HCT116 (cell line): ENCODE data around the gene GRM8. TPM values are rescaled to one million over a fixed set of nuclear protein-coding genes. Genes with fewer than 3 reads are reported as not detected.

Experiments used
- ATAC-seq: fragments of 200-7000 bp; cut with Tn5 transposase; 2 replicates; pipeline ENCODE4 v1.9.1; 2020; ENCODE audit warnings: mild to moderate bottlenecking, moderate library complexity
- BruUV-seq: library from RNA; stranded (reverse); fragments of 400-500 nt; replicated peaks from 2 replicates; lab custom pipeline; 2021; lab: Mats Ljungman, UMichigan
- CTCF ChIA-PET: fragments of 300-600 bp; sonication (Branson Sonifier 250); formaldehyde crosslinking; loops from one replicate; lab custom pipeline; 2021; ENCODE audit warnings: antibody characterized with exemption; lab: Charles Lee
- POLR2A ChIA-PET: fragments of 300-600, 350-600 bp; sonication (Branson Sonifier 250); formaldehyde crosslinking; loops from one replicate; lab custom pipeline; 2021; ENCODE audit warnings: antibody characterized with exemption; lab: Charles Lee
- RAD21 ChIA-PET, 2 experiments: fragments of 300-600 bp; sonication (Branson Sonifier 250); formaldehyde crosslinking; loops; one replicate each; lab custom pipeline; 2023; ENCODE audit warnings: low total read pairs in 2 of 2; ENCODE audit not compliant: uncharacterized antibody in 2 of 2, unreplicated experiment in 2 of 2, low non-redundant PET in 1 of 2; lab: Charles Lee
- DNase-seq: peaks from one replicate; pipeline ENCODE4 v3.0.0-alpha.2; 2010; ENCODE audit warnings: low read depth, low spot score
- H2AFZ ChIP-seq: fragments of 200-600 bp; shearing (Covaris generic), sonication (generic); 2 replicates; pipeline ENCODE4 v1.6.1; 2017; ENCODE audit warnings: low read depth, mixed run types, mixed read lengths, antibody characterized with exemption, low read length; ENCODE audit not compliant: poor library complexity, severe bottlenecking
- H3K27ac ChIP-seq: 2 replicates; pipeline ENCODE4 v1.5.1; 2012; ENCODE audit warnings: low read depth, low read length
- H3K27me3 ChIP-seq: fragments of 200-600 bp; sonication (generic); 2 replicates; pipeline ENCODE4 v1.6.1; 2016; ENCODE audit warnings: mixed run types, low read length, mixed read lengths; ENCODE audit not compliant: insufficient read depth
- H3K36me3 ChIP-seq, 2 experiments: fragments of 200-500 bp in 1 of 2; fragments of 200-600 bp in 1 of 2; sonication (Bioruptor generic) in 1 of 2; sonication (generic) in 1 of 2; 2 replicates each; pipeline versions ENCODE4 v1.5.1 to v1.6.1; 2014 to 2016; ENCODE audit warnings: low read length in 2 of 2, inconsistent platforms in 1 of 2, mixed read lengths in 1 of 2, mixed run types in 1 of 2; ENCODE audit not compliant: insufficient read depth in 2 of 2, control insufficient read depth in 1 of 2
- H3K4me1 ChIP-seq, 2 experiments: fragments of 200-600 bp in 1 of 2; sonication (generic) in 1 of 2; 2 replicates each; pipeline versions ENCODE4 v1.5.1 to v1.6.1; 2012 to 2017; ENCODE audit warnings: low read length in 2 of 2, inconsistent platforms in 1 of 2, mild to moderate bottlenecking in 1 of 2, mixed read lengths in 1 of 2, mixed run types in 1 of 2, moderate library complexity in 1 of 2; ENCODE audit not compliant: insufficient read depth in 2 of 2, control insufficient read depth in 1 of 2
- H3K4me2 ChIP-seq: fragments of 200-600 bp; sonication (generic); 2 replicates; pipeline ENCODE4 v1.6.1; 2017; ENCODE audit warnings: mixed run types, low read length, mixed read lengths
- H3K4me3 ChIP-seq, 2 experiments: fragments of 200-600 bp in 1 of 2; sonication (generic) in 1 of 2; replicated peaks in 1 of 2; 2 replicates each; pipeline ENCODE4 v1.5.1; 2011 to 2016; ENCODE audit warnings: low read length in 2 of 2, control low read depth in 1 of 2, low read depth in 1 of 2, mild to moderate bottlenecking in 1 of 2, mixed read lengths in 1 of 2, mixed run types in 1 of 2
- H3K79me2 ChIP-seq: fragments of 200-600 bp; sonication (generic); 2 replicates; pipeline ENCODE4 v1.6.1; 2017; ENCODE audit warnings: mild to moderate bottlenecking, mixed run types, low read length, moderate library complexity, mixed read lengths; ENCODE audit not compliant: insufficient read depth
- H3K9ac ChIP-seq: fragments of 200-600 bp; sonication (generic); 2 replicates; pipeline ENCODE4 v1.6.1; 2016; ENCODE audit warnings: low read length, mixed read lengths
- H3K9me2 ChIP-seq: fragments of 200-600 bp; sonication (generic), shearing (Covaris generic); 2 replicates; pipeline ENCODE4 v1.6.1; 2017; ENCODE audit warnings: mixed run types, mild to moderate bottlenecking, moderate library complexity; ENCODE audit not compliant: insufficient read depth
- H3K9me3 ChIP-seq, 2 experiments: fragments of 200-500 bp in 1 of 2; fragments of 200-600 bp in 1 of 2; sonication (Bioruptor generic) in 1 of 2; sonication (generic) in 1 of 2; 2 replicates each; pipeline ENCODE4 v1.6.1; 2014 to 2017; ENCODE audit warnings: low read length in 2 of 2, mixed read lengths in 2 of 2, inconsistent platforms in 1 of 2, low read depth in 1 of 2, mild to moderate bottlenecking in 1 of 2, mixed run types in 1 of 2, moderate library complexity in 1 of 2; ENCODE audit not compliant: control insufficient read depth in 1 of 2, insufficient read depth in 1 of 2
- H4K20me1 ChIP-seq: fragments of 200-600 bp; sonication (generic), shearing (Covaris generic); 2 replicates; pipeline ENCODE4 v1.6.1; 2017; ENCODE audit warnings: mixed run types, mild to moderate bottlenecking, moderate library complexity; ENCODE audit not compliant: insufficient read depth
- ATF3 ChIP-seq: IDR thresholded peaks from 2 replicates; pipeline ENCODE4 v1.6.1; 2012
- CEBPB ChIP-seq: IDR thresholded peaks from 2 replicates; pipeline ENCODE4 v1.6.1; 2012; ENCODE audit warnings: low read depth
- EGR1 ChIP-seq: IDR thresholded peaks from 2 replicates; pipeline ENCODE4 v1.6.1; 2012; ENCODE audit warnings: low read depth
- ELF1 ChIP-seq: IDR thresholded peaks from 2 replicates; pipeline ENCODE4 v1.6.1; 2012; ENCODE audit warnings: low read depth, borderline replicate concordance
- EZH2phosphoT487 ChIP-seq: fragments of 200-600 bp; IDR thresholded peaks from 2 replicates; pipeline ENCODE4 v1.6.1; 2018; ENCODE audit warnings: antibody characterized with exemption, borderline replicate concordance
- FOSL1 ChIP-seq: IDR thresholded peaks from 2 replicates; pipeline ENCODE4 v1.6.1; 2012; ENCODE audit warnings: low read depth
- JUND ChIP-seq: IDR thresholded peaks from 2 replicates; pipeline ENCODE4 v1.6.1; 2012
- POLR2A ChIP-seq: IDR thresholded peaks from 2 replicates; pipeline ENCODE4 v1.7.0; 2011; ENCODE audit warnings: borderline replicate concordance; ENCODE audit not compliant: insufficient read depth, insufficient read length; ENCODE audit errors: extremely low read depth
- POLR2AphosphoS5 ChIP-seq: IDR thresholded peaks from 2 replicates; pipeline ENCODE4 v1.6.1; 2011; ENCODE audit warnings: mild to moderate bottlenecking, low read depth, low read length, moderate library complexity
- SRF ChIP-seq: IDR thresholded peaks from 2 replicates; pipeline ENCODE4 v1.6.1; 2012; ENCODE audit warnings: low read depth
- TCF7L2 ChIP-seq: IDR thresholded peaks from 2 replicates; pipeline ENCODE4 v1.7.0; 2011; ENCODE audit warnings: borderline replicate concordance, inconsistent platforms; ENCODE audit not compliant: insufficient read depth, insufficient read length; ENCODE audit errors: extremely low read depth
- ZFX ChIP-seq: fragments of 450-650 bp; IDR thresholded peaks from 2 replicates; pipeline ENCODE4 v1.6.1; 2017
- ZNF274 ChIP-seq: fragments of 200-500 bp; sonication (Bioruptor generic); IDR thresholded peaks from 2 replicates; pipeline ENCODE4 v1.6.1; 2014; ENCODE audit warnings: mild to moderate bottlenecking, low read depth, low read length, inconsistent platforms
- intact Hi-C: fragments of 100-400 bp; cut with micrococcal nuclease; formaldehyde crosslinking; loops from 2 replicates; pipeline ENCODE4 v1.10.0; 2022
- total RNA-seq: library from RNA; stranded (reverse); gene quantifications from one replicate; pipeline ENCODE4 v1.2.1, GENCODE V29; 2021; ENCODE audit not compliant: unreplicated experiment
- TF ChIP-seq, protein P1 (sequence below): IDR thresholded peaks from 2 replicates; pipeline ENCODE4 v1.6.1; 2012; ENCODE audit warnings: low read depth
- TF ChIP-seq, protein P2 (sequence below): IDR thresholded peaks from 2 replicates; pipeline ENCODE4 v1.6.1; 2012
- TF ChIP-seq, protein P3 (sequence below), 3 experiments: fragments of 200-600 bp in 1 of 3; sonication (generic) in 1 of 3; IDR thresholded peaks in 2 of 3; conservative IDR thresholded peaks in 1 of 3; 2 replicates each; pipeline ENCODE4 v1.5.1; 2012 to 2017; ENCODE audit warnings: low read depth in 2 of 3, low read length in 2 of 3, antibody characterized with exemption in 1 of 3, borderline replicate concordance in 1 of 3, control low read depth in 1 of 3, mild to moderate bottlenecking in 1 of 3, mixed read lengths in 1 of 3, mixed run types in 1 of 3, moderate library complexity in 1 of 3; ENCODE audit not compliant: insufficient read depth in 1 of 3

GRM8 gene
- total RNA-seq, 1 experiment from 2014 or later = 0.05 TPM

GRCh38 chr7:126657137-126657536, 595.6 kb downstream of the GRM8 start:
- no peaks in the 10 kb centered on the region for H4K20me1 ChIP-seq
- no peak overlapping the region for H3K4me2 ChIP-seq
- no peak overlapping the region for H2AFZ ChIP-seq
- H3K27me3 ChIP-seq = no peaks in the 10 kb centered on the region
- ChIA-PET POLR2A (no interaction called here), CTCF (no interaction called here), RAD21 (no interaction called here)
- H3K9me2 ChIP-seq = no peaks in the 10 kb centered on the region
- intact Hi-C loops = no loop called here
- no peak overlapping the region for H3K9ac ChIP-seq
- H3K27ac ChIP-seq = no peak overlapping the region
- H3K4me1 ChIP-seq = no peaks in the 10 kb centered on the region
- H3K4me3 ChIP-seq = no peak overlapping the region
- TF ChIP-seq POLR2A (no peak), EGR1 (no peak), EZH2phosphoT487 (no peak), CEBPB (no peak), ZFX (no peak), TCF7L2 (no peak), POLR2AphosphoS5 (no peak), JUND (no peak), FOSL1 (no peak), SRF (no peak), ELF1 (no peak), ATF3 (no peak), ZNF274 (no peak)
- TF ChIP-seq, protein P1, sequence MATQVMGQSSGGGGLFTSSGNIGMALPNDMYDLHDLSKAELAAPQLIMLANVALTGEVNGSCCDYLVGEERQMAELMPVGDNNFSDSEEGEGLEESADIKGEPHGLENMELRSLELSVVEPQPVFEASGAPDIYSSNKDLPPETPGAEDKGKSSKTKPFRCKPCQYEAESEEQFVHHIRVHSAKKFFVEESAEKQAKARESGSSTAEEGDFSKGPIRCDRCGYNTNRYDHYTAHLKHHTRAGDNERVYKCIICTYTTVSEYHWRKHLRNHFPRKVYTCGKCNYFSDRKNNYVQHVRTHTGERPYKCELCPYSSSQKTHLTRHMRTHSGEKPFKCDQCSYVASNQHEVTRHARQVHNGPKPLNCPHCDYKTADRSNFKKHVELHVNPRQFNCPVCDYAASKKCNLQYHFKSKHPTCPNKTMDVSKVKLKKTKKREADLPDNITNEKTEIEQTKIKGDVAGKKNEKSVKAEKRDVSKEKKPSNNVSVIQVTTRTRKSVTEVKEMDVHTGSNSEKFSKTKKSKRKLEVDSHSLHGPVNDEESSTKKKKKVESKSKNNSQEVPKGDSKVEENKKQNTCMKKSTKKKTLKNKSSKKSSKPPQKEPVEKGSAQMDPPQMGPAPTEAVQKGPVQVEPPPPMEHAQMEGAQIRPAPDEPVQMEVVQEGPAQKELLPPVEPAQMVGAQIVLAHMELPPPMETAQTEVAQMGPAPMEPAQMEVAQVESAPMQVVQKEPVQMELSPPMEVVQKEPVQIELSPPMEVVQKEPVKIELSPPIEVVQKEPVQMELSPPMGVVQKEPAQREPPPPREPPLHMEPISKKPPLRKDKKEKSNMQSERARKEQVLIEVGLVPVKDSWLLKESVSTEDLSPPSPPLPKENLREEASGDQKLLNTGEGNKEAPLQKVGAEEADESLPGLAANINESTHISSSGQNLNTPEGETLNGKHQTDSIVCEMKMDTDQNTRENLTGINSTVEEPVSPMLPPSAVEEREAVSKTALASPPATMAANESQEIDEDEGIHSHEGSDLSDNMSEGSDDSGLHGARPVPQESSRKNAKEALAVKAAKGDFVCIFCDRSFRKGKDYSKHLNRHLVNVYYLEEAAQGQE = no peak
- TF ChIP-seq, protein P2, sequence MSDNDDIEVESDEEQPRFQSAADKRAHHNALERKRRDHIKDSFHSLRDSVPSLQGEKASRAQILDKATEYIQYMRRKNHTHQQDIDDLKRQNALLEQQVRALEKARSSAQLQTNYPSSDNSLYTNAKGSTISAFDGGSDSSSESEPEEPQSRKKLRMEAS = no peak
- TF ChIP-seq, protein P3, sequence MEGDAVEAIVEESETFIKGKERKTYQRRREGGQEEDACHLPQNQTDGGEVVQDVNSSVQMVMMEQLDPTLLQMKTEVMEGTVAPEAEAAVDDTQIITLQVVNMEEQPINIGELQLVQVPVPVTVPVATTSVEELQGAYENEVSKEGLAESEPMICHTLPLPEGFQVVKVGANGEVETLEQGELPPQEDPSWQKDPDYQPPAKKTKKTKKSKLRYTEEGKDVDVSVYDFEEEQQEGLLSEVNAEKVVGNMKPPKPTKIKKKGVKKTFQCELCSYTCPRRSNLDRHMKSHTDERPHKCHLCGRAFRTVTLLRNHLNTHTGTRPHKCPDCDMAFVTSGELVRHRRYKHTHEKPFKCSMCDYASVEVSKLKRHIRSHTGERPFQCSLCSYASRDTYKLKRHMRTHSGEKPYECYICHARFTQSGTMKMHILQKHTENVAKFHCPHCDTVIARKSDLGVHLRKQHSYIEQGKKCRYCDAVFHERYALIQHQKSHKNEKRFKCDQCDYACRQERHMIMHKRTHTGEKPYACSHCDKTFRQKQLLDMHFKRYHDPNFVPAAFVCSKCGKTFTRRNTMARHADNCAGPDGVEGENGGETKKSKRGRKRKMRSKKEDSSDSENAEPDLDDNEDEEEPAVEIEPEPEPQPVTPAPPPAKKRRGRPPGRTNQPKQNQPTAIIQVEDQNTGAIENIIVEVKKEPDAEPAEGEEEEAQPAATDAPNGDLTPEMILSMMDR (IDR thresholded peaks at IDR 0.05 in 2 of 3, conservative IDR thresholded peaks at IDR 0.05 in 1 of 3; ENCODE audit: borderline replicate concordance in 1 of 3, insufficient read depth in 1 of 3, low read depth in 2 of 3, low read length in 2 of 3) = no peak
- no TSS peak for BruUV-seq
- DNase-seq = no peak
- H3K36me3 ChIP-seq = no peaks in the 10 kb centered on the region
- ATAC-seq = no peak
- no peaks in the 10 kb centered on the region for H3K79me2 ChIP-seq
- no peaks in the 10 kb centered on the region for H3K9me3 ChIP-seq
